GM23338 (cell line): Measurements from ENCODE around the gene SYCE1L.

ENCODE experiments used
- CTCF ChIP-seq, 2 experiments: fragments of 200-600 bp in 1 of 2; sonication (generic) in 1 of 2; conservative IDR thresholded peaks; 2 replicates each; pipeline versions ENCODE4 v1.5.1 to v1.6.1; 2016 to 2017; ENCODE audit warnings: antibody characterized with exemption in 2 of 2, low read depth in 2 of 2, mild to moderate bottlenecking in 2 of 2, moderate library complexity in 1 of 2
- EZH2 ChIP-seq: fragments of 200-600 bp; sonication (generic); IDR thresholded peaks from one replicate; pipeline ENCODE4 v1.8.0; 2017; ENCODE audit warnings: antibody characterized with exemption, mild to moderate bottlenecking, low read depth; ENCODE audit not compliant: unreplicated experiment
- JUNB ChIP-seq: IDR thresholded peaks from one replicate; pipeline ENCODE4 v1.6.1; 2016; ENCODE audit warnings: antibody characterized with exemption; ENCODE audit not compliant: unreplicated experiment
- POLR2AphosphoS5 ChIP-seq: IDR thresholded peaks from 2 replicates; pipeline ENCODE4 v1.6.1; 2016; ENCODE audit warnings: antibody characterized with exemption, low read depth
- REST ChIP-seq: IDR thresholded peaks from one replicate; pipeline ENCODE4 v1.6.1; 2018; ENCODE audit warnings: antibody characterized with exemption; ENCODE audit not compliant: unreplicated experiment
- ZNF331 ChIP-seq: fragments of 250-450 bp; sonication (Bioruptor Pico); IDR thresholded peaks from 2 replicates; pipeline ENCODE4 v1.5.0; 2020; ENCODE audit warnings: low read depth, mild to moderate bottlenecking, moderate library complexity

GRCh38 chr16:77190478-77191258, 8.5 kb upstream of the SYCE1L start, which contains the start of gene MON1B:
- TF ChIP-seq EZH2 (no peak), CTCF (conservative IDR thresholded peaks at IDR 0.05; ENCODE audit: low read depth in 2 of 2) (no peak), JUNB (no peak), REST (no peak), POLR2AphosphoS5 (peak; percentile 77), ZNF331 (no peak)
